ENCODE results near the gene USP3.

DNA sequence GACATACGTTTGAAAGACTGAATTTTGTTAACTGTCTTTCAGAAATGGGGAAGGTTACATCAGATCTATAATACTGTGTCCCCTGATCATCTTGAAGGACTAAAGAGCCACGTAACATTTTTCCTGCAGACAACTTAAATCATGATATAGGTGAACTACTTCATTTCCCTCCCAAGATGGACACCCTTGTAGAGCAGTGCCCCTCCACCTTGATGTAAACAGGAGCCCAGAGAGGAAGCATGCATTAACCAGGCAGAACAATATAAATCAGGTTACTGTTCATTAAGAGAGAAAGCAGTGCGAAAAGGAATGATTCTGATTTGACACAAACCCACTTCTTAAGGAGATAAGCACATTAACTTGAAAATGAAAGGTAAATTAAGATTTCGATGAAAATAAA, 36.1 kb downstream of the USP3 start:
- no peak for TF ChIP-seq CTCF (conservative IDR thresholded peaks at IDR 0.05 in 1 of 2, IDR thresholded peaks at IDR 0.05 in 1 of 2; ENCODE audit: low read depth in 1 of 2, low read length in 2 of 2)
- no peak for TF ChIP-seq EZH2 (IDR thresholded peaks at IDR 0.05; ENCODE audit: low read length, missing control alignments)
